Measurements from ENCODE around the gene TAGLN. TPM values are rescaled to one million over a fixed set of nuclear protein-coding genes. Genes with fewer than 3 reads are reported as not detected.

Gene TAGLN
- total RNA-seq, 4 donors from 2014 or later = 1,525 to 3,984 (median 2,307) TPM

GRCh38 chr11:117188620-117189081, 10.5 kb upstream of the TAGLN start:
- peak overlapping the region in 2 of 4 donors; percentile 40 to 68 for H3K27ac ChIP-seq

GRCh38 chr11:117189191-117189940, 9.8 kb upstream of the TAGLN start:
- Histone ChIP-seq H3K9me3 (no peaks in the 10 kb centered on the region), H3K27ac (peak overlapping the region in 2 of 4 donors; percentile 46 to 68), H3K27me3 (no peaks in the 10 kb centered on the region), H3K4me3 (no peak overlapping the region), H3K36me3 (peaks cover 0 to 99% (median 31%) of the 10 kb centered on the region in 3 donors), H3K4me1 (peaks cover 0 to 22% (median 3%) of the 10 kb centered on the region in 4 donors)
- WGBS, 2 donors = 87 to 95% methylated on average over 15 to 17 of the region's 22 CpGs
- no peak for DNase-seq (ENCODE audit: low spot score in 2 of 2)
- TF ChIP-seq EP300 (IDR thresholded peaks at IDR 0.05) (peak in 1 of 2 donors; percentile 27), CTCF (IDR thresholded peaks at IDR 0.05) (no peak)

More at GRCh38 chr11:117188620-117189081, 10.5 kb upstream of the TAGLN start:
- Histone ChIP-seq H3K4me3 (no peak overlapping the region), H3K4me1 (peaks cover 0 to 22% (median 3%) of the 10 kb centered on the region in 4 donors), H3K9me3 (no peaks in the 10 kb centered on the region), H3K27me3 (no peaks in the 10 kb centered on the region), H3K36me3 (peaks cover 2 to 99% (median 24%) of the 10 kb centered on the region in 3 donors)
- no peak for DNase-seq (ENCODE audit: low spot score in 2 of 2)
- TF ChIP-seq CTCF (IDR thresholded peaks at IDR 0.05) (no peak), EP300 (IDR thresholded peaks at IDR 0.05) (peak in 1 of 2 donors; percentile 25), POLR2A (IDR thresholded peaks at IDR 0.05) (no peak)
- WGBS, 2 donors = 81 to 85% methylated on average over 15 to 16 of the region's 20 CpGs

GRCh38 chr11:117189941-117190544, 9.1 kb upstream of the TAGLN start:
- Histone ChIP-seq H3K27ac (peak overlapping the region in 2 of 4 donors; percentile 20 to 46), H3K4me3 (no peak overlapping the region), H3K9me3 (no peaks in the 10 kb centered on the region), H3K27me3 (no peaks in the 10 kb centered on the region), H3K4me1 (peaks cover 0 to 22% (median 3%) of the 10 kb centered on the region in 4 donors), H3K36me3 (peaks cover 0 to 95% (median 32%) of the 10 kb centered on the region in 3 donors)
- WGBS, 2 donors = 76 to 88% methylated on average over 6 to 8 of the region's 8 CpGs
- no peak for DNase-seq (ENCODE audit: low spot score in 2 of 2)
- TF ChIP-seq POLR2A (IDR thresholded peaks at IDR 0.05) (no peak), EP300 (IDR thresholded peaks at IDR 0.05) (no peak), CTCF (IDR thresholded peaks at IDR 0.05) (no peak)

GRCh38 chr11:117191680-117192400, 7.3 kb upstream of the TAGLN start:
- Histone ChIP-seq H3K4me3 (no peak overlapping the region), H3K9me3 (no peaks in the 10 kb centered on the region), H3K4me1 (peaks cover 0 to 10% (median 0%) of the 10 kb centered on the region in 4 donors), H3K36me3 (peaks cover 0 to 95% (median 32%) of the 10 kb centered on the region in 3 donors), H3K27ac (no peak overlapping the region), H3K27me3 (no peaks in the 10 kb centered on the region)
- no peak for DNase-seq (ENCODE audit: low spot score in 2 of 2)
- TF ChIP-seq EP300 (IDR thresholded peaks at IDR 0.05) = no peak
- TF ChIP-seq POLR2A (IDR thresholded peaks at IDR 0.05) = no peak
- no peak for TF ChIP-seq CTCF (IDR thresholded peaks at IDR 0.05)
- WGBS, 2 donors = 95% methylated on average over 21 to 26 of the region's 26 CpGs

Data from tibial nerve (tissue), 4 donors.